Liver (tissue), 9 donors: ENCODE data around the gene COQ7. TPM values are rescaled to one million over a fixed set of nuclear protein-coding genes. Genes with fewer than 3 reads are reported as not detected.

Source experiments
- DNase-seq: peaks from one replicate; pipeline ENCODE4 v3.0.0-alpha.2; 2017; ENCODE audit warnings: low spot score
- H3K27ac ChIP-seq, 2 donors: one replicate each; pipeline ENCODE4 v1.7.0; 2013; ENCODE audit warnings: inconsistent platforms in 2 of 2, low read length in 2 of 2, control low read depth in 1 of 2, low read depth in 1 of 2, mild to moderate bottlenecking in 1 of 2
- H3K27me3 ChIP-seq, 4 donors: one replicate each; pipeline versions ENCODE4 v1.6.1 to v1.7.0; 2013; ENCODE audit warnings: low read length in 3 of 4, inconsistent platforms in 1 of 4, mild to moderate bottlenecking in 1 of 4, moderate library complexity in 1 of 4; ENCODE audit not compliant: control insufficient read depth in 4 of 4, insufficient read depth in 4 of 4
- H3K36me3 ChIP-seq, 4 donors: one replicate each; pipeline versions ENCODE4 v1.6.1 to v1.7.0; 2013; ENCODE audit warnings: low read length in 3 of 4, mild to moderate bottlenecking in 3 of 4, low read depth in 1 of 4, moderate library complexity in 1 of 4; ENCODE audit not compliant: control insufficient read depth in 4 of 4, insufficient read depth in 3 of 4
- H3K4me1 ChIP-seq, 4 donors: one replicate each; pipeline versions ENCODE4 v1.6.1 to v1.7.0; 2013; ENCODE audit warnings: low read length in 3 of 4, mild to moderate bottlenecking in 3 of 4, moderate library complexity in 1 of 4; ENCODE audit not compliant: control insufficient read depth in 4 of 4, insufficient read depth in 4 of 4
- H3K4me3 ChIP-seq, 3 donors: one replicate each; pipeline versions ENCODE4 v1.6.1 to v1.7.0; 2013; ENCODE audit warnings: low read length in 3 of 3, control low read depth in 1 of 3, low read depth in 1 of 3, mild to moderate bottlenecking in 1 of 3
- H3K9ac ChIP-seq, 2 donors: one replicate each; pipeline ENCODE4 v1.7.0; 2013; ENCODE audit warnings: low read length in 2 of 2, mild to moderate bottlenecking in 2 of 2, moderate library complexity in 2 of 2, control low read depth in 1 of 2, low read depth in 1 of 2
- H3K9me3 ChIP-seq, 4 donors: one replicate each; pipeline versions ENCODE4 v1.6.1 to v1.7.0; 2013; ENCODE audit warnings: low read length in 3 of 4; ENCODE audit not compliant: control insufficient read depth in 4 of 4
- CTCF ChIP-seq: fragments of 150-350 bp; IDR thresholded peaks from 2 replicates; pipeline ENCODE4 v1.5.1; 2017; ENCODE audit warnings: improper control_type of control experiment, low read depth, low read length; ENCODE audit not compliant: missing input control
- FOXA1 ChIP-seq: IDR thresholded peaks from 2 replicates; pipeline ENCODE4 v1.6.1; 2016; ENCODE audit warnings: antibody characterized with exemption
- GABPA ChIP-seq, 2 donors: IDR thresholded peaks in 1 of 2; conservative IDR thresholded peaks in 1 of 2; 2 replicates each; pipeline ENCODE4 v1.6.1; 2016; ENCODE audit warnings: antibody characterized with exemption in 2 of 2, mild to moderate bottlenecking in 1 of 2, moderate library complexity in 1 of 2
- HNF4A ChIP-seq, 2 donors: conservative IDR thresholded peaks; 2 replicates each; pipeline ENCODE4 v1.6.1; 2016; ENCODE audit warnings: antibody characterized with exemption in 2 of 2, mild to moderate bottlenecking in 2 of 2
- JUND ChIP-seq, 2 donors: IDR thresholded peaks; 2 replicates each; pipeline ENCODE4 v1.6.1; 2016; ENCODE audit warnings: antibody characterized with exemption in 2 of 2
- NR2F2 ChIP-seq: IDR thresholded peaks from 2 replicates; pipeline ENCODE4 v1.6.1; 2016; ENCODE audit warnings: antibody characterized with exemption
- RAD21 ChIP-seq, 2 donors: IDR thresholded peaks; 2 replicates each; pipeline ENCODE4 v1.6.1; 2016; ENCODE audit warnings: antibody characterized with exemption in 2 of 2, mild to moderate bottlenecking in 2 of 2
- REST ChIP-seq: IDR thresholded peaks from 2 replicates; pipeline ENCODE4 v1.6.1; 2016; ENCODE audit warnings: antibody characterized with exemption, mild to moderate bottlenecking
- RXRA ChIP-seq, 2 donors: IDR thresholded peaks; 2 replicates each; pipeline ENCODE4 v1.6.1; 2017 to 2018; ENCODE audit warnings: antibody characterized with exemption in 2 of 2, mild to moderate bottlenecking in 1 of 2
- SP1 ChIP-seq: IDR thresholded peaks from 2 replicates; pipeline ENCODE4 v1.6.1; 2018; ENCODE audit warnings: antibody characterized with exemption, mild to moderate bottlenecking
- TAF1 ChIP-seq: conservative IDR thresholded peaks from 2 replicates; pipeline ENCODE4 v1.6.1; 2016; ENCODE audit warnings: antibody characterized with exemption, mild to moderate bottlenecking
- ZBTB33 ChIP-seq: IDR thresholded peaks from 2 replicates; pipeline ENCODE4 v1.6.1; 2016; ENCODE audit warnings: antibody characterized with exemption
- WGBS: extraction: QIAGEN DNeasy Blood & Tissue Kit; methylation state at CpG from one replicate; pipeline ENCODE4 v1.1.7; 2013; 5-methylcytosine and 5-hydroxymethylcytosine counted together
- polyA plus RNA-seq, 2 donors: library from polyadenylated mRNA; stranded (reverse) in 1 of 2; unstranded in 1 of 2; fragments of 200-250 nt in 1 of 2; fragments of >200 nt in 1 of 2; fragmentation: Nextera tagmentation in 1 of 2; extraction: Ambion mirVana in 1 of 2; gene quantifications; one replicate each; pipeline versions ENCODE4 v1.2.1 to v1.2.3, GENCODE V29; 2013 to 2015
- total RNA-seq, 2 donors: library from RNA; depleted of rRNA; stranded (reverse); fragments of >200 nt; gene quantifications; one replicate each; pipeline ENCODE4 v1.2.3, GENCODE V29; 2014
- donor health status: healthy.
- donor health status: healthy.
- donor health status: healthy.
- donor health status: healthy.
- donor health status: healthy.

Gene COQ7
- total and polyA plus RNA-seq, 4 donors, result 5.3 to 10.8 (median 7.2) TPM

- TF ChIP-seq ZBTB33, result no peak
- TF ChIP-seq NR2F2, result no peak
These were observed 30.8 kb downstream of the COQ7 start (continued) for GRCh38 chr16:19098173-19098572.

DNA sequence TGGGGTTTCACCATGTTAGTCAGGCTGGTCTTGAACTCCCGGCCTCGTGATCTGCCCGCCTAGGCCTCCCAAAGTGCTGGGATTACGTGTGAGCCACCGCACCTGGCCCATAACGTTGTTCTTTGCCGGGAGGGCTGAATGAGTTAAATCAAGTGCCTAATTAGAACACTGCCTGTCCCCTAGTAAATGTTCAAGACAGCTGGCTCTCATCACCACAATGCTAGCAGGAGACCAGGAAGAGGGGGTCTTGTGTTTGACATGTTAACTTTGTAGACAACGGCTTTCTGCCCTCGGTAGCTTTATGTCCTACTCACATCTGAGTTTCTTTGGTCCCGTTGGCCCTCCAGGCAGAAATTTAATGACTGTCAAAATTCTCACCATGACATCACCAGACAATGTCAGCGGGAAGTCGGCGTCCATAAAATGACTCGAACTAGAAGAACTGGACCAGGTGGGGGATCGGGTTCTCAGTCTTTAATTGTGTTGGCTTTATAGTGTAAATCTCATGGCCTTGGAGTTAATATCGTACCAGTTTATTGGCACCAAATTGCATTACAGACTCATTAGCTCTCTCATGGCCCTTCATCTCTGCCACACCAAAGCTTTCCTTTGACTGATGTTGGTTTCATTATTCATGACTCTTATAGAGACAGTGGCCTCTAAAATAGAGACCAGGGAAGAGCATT, 34.9 kb downstream of the COQ7 start:
- Histone ChIP-seq H3K4me1 (no peaks in the 10 kb centered on the region), H3K9ac (no peak overlapping the region), H3K36me3 (no peaks in the 10 kb centered on the region), H3K27ac (no peak overlapping the region), H3K4me3 (no peak overlapping the region), H3K27me3 (no peaks in the 10 kb centered on the region), H3K9me3 (no peaks in the 10 kb centered on the region)
- 84% methylated on average over 16 of the region's 16 CpGs for WGBS
- no peak for DNase-seq
- TF ChIP-seq RAD21 (IDR thresholded peaks at IDR 0.05) (no peak), REST (no peak), ZBTB33 (no peak), CTCF (no peak), HNF4A (conservative IDR thresholded peaks at IDR 0.05) (no peak), GABPA (IDR thresholded peaks at IDR 0.05 in 1 of 2, conservative IDR thresholded peaks at IDR 0.05 in 1 of 2) (no peak), TAF1 (no peak), NR2F2 (no peak), JUND (IDR thresholded peaks at IDR 0.05) (no peak), FOXA1 (no peak), RXRA (IDR thresholded peaks at IDR 0.05) (no peak), SP1 (no peak)
